ENCODE measurements around the gene SGTA.

Gene SGTA

DNA sequence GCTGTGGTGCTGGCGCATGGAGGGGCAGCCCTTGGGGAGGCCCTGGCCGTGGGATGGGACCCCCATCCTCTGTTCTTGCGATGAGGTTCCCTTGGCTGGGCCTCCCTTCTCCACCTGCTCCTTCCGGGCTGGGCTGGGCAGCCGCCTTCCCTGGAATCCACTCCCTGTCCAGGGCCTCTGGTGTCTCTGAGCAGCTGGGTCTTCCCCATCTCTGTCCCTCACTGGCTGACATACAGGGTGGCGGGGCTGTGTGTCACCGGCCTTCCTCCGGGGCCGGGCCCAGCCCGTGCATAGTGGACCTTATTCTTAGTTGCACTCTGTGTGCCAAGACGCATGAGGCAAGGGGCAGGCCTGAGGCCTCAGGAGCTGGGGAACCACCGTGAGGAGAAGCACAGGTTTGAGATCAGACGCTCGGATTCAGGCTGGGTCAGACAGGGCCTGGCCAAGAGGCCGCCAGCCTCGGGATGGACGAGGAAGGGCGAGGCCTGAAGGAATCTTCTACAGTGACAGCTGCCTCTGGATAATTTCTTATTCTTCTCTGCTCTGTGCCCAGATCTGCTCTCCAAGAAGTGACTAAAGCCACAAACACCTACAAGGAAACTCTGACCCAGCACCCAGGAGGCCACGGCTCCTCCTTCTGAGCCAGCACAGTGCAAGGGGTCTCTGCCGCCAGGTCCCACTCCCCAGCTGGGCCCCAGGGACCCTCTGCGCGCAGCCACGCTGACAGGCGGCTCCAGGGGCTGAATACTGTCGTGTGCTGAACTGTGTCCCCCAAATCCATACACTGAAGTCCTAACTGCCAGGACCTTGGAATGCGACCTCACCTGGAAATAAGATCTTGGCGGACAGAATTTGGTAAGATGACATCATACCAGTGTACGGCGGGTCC is 11.0 kb downstream of the SGTA start:
- DNase-seq (ENCODE audit: low read depth in 3 of 3): no peak

DNA sequence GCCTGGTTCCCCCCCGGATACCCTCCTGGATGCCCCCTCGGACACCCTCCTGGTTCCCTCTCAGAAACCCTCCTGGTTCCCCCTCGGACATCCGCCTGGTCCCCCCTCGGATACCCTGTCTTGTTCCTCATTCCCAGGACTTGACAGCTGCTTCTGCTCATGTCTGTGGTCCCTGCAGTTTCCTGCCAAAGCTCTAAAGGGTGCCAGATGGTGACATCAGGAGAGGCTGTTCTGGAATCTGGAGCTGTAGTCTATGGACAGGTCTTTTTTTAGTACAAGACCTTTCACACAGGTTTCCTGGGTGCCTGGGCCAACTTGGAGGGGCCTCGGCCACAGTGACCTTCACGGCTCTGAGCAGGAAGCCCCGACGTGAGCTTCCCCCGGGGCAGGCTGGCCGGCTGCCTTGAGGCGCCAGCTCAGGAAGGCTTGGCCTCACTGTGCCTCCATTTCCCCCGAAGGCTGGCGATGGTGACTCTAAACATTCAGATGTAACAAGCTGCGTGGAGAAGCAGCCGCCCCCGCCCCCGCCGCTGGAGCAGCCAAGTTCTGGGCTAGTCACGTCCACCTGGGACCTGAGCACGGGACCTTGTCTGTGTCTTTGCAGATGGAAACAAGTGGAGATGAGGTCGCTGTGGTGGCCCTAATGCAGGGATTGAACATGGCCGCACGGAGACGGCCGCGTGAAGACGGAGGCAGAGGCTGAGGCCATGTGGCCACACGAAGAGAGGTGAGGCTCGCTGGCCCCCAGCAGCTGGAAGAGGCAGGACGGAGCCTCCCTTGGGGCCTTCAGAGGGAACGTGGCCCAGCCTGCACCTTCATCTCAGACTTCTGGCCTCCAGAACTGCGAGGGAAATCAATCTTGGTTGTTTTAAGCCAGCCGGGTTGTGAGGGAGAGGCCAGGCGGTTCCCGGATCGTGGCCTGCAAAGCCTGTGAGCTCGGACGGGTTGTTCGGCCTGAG is 12.7 kb downstream of the SGTA start:
- DNase-seq (ENCODE audit: low read depth in 3 of 3): no peak

GRCh38 chr19:2769218-2769617 is 13.9 kb downstream of the SGTA start:
- DNase-seq (ENCODE audit: low read depth in 3 of 3): no peak

GRCh38 chr19:2768365-2769132 is 14.5 kb downstream of the SGTA start:
- DNase-seq (ENCODE audit: low read depth in 3 of 3): no peak

DNA sequence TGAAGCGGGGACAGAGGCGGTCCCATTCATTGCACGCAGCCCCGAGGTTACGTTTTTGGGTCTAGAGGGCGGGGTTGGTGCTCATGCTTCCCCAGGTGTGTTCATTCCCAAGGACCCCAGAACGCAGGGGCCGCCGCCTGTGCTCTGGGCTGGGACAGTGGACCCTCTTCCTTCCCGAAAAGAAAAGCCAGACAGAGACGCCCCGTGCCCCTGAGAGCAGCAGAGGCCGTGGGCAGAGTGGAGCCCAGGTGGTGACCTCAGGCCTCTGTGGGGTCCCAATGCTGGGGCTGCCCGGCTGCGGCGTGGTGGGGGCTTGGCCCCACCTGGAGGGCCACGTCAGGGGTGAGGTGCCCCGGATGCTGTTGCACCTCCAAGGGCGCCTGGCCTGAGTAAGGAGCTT is 15.4 kb downstream of the SGTA start:
- DNase-seq (ENCODE audit: low read depth in 3 of 3): no peak

GRCh38 chr19:2766594-2767372 is 16.3 kb downstream of the SGTA start:
- DNase-seq (ENCODE audit: low read depth in 3 of 3): no peak

- DNase-seq (ENCODE audit: low read depth in 3 of 3): no peak
Measured at GRCh38 chr19:2765376-2765775, 17.7 kb downstream of the SGTA start.

DNA sequence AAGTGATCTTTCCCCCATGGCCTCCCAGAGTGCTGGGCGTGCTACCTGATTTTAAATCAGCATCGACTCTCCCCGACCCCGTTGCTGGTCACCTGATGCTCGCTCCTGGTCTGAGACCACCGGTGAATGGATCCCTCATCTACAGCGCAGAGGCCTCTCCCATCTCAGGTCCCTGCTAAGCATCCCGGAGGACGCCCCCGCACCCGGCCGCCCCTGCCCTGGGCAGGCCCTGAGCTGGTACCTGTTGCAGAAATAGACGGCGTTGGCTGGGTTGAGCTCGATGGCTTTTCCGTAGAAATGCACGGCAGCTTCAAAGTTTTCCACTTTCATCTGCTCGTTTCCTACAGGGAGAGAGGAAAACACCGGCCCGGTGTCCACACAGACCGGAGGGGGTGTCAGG is 18.1 kb downstream of the SGTA start:
- no peak for DNase-seq (ENCODE audit: low read depth in 3 of 3)

DNA sequence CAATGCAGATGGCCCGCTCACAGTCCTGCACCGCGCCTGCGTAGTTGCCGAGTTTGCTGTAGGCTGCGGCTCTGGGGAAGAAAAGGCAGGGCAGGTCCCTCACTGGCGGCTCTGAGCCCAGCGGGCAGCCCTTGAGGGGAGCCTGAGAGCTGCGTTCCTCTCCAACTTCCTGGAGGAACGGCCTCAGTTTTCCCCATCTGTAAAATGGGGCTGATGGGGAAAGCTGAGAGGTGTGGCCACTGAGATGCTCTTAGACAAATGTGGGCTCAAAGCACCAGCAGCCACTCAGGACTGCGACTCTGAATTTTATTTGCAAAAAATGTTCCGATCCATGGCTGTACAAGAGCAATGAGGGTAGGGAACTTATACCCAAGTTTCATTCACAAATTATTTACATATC is 19.4 kb downstream of the SGTA start:
- DNase-seq (ENCODE audit: low read depth in 3 of 3): no peak

GRCh38 chr19:2762783-2763496 is 20.1 kb downstream of the SGTA start:
- no peak for DNase-seq (ENCODE audit: low read depth in 3 of 3)

DNA sequence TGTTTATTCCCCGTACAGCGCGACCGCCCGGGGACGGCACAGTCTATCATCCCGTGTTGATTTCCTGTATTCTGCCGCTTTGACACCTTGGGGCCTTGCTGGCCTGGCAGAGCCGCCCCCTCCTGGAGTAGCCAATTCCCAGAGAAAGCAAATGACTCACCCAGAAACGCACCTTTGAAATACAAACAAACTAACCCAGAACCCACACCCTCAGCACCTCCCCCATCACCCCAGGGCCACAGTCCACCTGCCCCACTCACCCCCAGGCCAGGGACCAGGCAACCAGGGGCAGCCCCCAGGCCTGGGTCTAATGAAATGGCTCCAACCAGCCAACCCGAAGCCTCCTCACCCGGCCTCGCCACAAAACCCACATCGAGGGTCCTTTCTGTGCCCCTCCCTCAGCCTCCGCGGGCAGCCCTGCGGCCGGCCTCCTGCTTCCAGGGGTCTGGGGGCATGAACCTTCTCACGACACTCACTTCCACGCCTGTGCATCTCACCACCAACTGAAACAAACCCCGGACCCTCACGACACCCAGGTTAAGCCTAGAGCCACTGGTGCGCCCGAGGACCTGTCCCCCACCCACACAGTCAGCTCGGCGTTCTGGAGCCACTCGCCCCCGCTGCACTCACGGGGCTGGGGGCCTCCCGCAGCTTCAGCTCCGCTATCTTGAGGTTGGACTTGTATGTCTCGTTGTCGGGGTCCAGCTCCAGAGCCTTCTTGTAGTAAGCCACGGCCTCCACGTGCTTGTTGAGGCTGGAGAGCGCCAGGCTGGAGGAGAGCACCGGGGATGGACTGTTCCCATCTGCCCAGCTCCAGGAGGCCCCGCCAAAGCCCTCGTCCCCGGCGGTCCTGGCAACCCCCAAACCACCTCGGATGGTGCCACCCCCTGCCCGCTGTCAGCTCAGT is 20.9 kb downstream of the SGTA start:
- no peak for DNase-seq (ENCODE audit: low read depth in 3 of 3)

DNA sequence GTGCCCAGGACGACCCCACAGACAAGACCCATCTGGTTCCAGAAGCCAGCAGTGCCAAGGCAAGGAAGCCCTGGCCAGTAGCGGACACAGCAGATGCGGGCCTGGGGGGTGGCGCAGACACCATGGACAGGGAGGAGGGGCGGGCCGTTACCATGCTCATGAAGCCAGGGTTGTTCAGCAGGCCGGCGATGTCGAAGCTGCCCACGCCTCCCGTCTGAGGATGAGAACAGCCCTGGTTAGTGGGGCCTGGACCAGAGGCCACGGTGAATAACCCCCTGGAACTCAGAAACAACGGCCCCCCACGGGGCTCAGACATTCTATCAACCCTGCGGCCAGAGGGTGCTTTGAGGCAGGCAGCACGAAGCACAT is 21.8 kb downstream of the SGTA start:
- DNase-seq (ENCODE audit: low read depth in 3 of 3): no peak

GRCh38 chr19:2759965-2760364 is 23.1 kb downstream of the SGTA start:
- no peak for DNase-seq (ENCODE audit: low read depth in 3 of 3)

GRCh38 chr19:2759362-2759761 is 23.7 kb downstream of the SGTA start:
- no peak for DNase-seq (ENCODE audit: low read depth in 3 of 3)

DNA sequence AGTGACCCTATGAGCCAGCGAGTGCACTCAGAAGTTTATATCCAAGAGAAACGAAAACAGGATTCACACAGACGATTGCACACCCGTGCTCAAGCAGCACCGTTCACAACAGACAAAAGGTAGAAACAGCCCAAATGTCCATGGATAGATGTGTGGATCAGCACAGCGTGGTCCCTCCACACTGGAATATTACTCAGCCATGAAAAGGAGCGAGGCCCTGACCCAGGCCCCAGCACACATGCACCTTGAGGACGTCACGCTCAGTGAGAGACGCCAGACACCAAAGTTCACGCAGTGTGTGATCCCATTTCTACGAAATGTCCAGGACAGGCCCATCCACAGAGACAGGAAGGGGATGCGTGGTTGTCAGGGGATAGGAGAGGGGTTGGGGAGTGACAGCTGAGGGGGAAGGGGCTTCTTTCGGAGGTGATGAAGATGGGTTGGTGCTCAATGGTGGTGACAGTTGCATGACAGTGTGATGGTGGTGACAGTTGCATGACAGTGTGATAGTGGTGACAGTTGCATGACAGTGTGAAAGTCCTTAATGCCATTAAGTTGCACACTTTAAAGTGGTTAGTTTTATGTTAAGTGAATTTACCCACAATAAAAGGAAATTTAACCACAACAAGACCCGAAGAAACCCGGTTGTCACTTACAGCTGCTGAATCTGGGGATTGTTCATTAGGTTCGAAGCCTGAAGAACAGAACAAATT is 24.3 kb downstream of the SGTA start:
- no peak for DNase-seq (ENCODE audit: low read depth in 3 of 3)

DNA sequence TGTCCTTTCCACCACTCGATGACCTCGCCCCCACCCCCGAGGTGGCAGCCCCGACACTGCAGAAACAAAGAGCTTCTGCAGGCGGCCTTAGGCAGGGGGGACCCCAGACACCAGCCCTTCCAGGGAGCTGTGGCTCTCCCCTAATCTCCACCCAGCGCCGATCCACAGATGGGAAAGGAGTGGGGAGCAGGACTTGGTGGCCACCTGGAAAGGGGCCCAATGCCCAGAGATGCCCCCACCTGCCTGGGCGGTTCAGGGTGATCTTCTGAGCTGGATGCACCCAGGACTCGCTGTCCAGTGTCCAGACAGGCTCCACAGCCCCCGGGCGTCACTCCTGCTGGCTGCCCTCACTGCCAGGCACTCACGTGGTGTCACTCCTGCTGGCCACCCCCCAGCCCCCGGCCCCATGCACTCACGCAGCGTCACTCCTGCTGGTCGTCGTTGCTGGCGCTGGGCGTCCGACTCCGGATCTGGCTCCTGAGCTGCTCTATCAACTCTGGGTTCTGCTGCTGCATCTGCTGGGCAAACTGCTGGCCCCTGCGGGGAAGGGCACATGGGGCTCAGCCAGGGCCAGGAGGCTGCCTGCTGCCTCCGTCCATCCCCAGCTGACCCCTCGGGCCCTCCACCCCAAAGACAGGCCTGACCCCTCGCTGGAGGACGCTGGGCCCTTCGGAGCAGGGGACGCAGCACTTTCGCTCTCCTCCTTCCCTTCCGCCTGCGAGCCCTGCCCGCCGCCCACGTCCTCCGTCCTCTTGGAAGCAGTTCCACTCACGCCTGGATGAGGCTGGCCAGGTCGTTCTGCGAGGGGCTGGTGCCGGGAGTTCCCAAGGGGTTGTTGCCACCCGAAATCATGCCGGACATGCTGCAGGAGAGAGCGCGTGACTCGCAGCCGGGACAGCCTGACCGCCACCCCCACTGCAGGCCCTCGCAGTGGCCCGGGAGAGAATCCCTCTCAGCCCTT is 25.9 kb downstream of the SGTA start:
- no peak for DNase-seq (ENCODE audit: low read depth in 3 of 3)

DNA sequence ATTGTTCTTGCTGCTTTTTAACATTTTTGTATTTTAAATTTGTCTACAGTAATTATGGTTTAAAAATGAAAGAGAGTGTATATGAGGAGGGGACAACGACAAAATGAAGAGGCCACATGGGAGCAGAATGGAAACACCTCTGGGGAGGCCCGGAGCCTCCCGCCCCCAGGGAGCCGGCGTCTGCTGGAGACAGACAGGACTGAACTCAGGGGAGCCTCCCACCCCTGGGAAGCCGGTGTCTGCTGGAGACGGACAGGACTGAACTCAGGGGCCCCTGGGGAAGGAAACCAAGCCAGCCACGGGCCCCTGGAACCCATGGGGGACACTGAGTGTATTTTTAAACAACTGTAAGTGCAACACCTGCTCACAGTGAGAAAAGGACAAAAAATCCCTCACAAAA is 26.6 kb downstream of the SGTA start:
- no peak for DNase-seq (ENCODE audit: low read depth in 3 of 3)

DNA sequence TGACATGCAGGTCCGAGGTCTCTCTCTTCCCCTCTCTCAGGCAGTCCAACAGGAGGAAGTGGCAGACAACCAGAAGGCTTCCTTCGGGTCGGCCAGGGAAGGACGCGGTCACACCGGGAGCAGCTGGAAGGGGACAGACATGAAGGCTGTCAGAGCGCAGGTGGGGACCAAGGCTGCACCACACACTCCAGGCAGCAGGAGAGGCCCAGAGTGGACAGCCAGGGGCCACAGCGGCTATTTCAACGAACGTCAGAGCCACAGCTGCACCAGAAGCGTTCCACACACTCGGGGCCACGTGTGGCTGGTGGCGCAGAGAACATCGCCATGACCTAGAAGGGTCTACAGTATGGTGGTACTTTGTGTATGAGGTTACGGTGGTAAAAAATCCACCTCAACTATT is 27.3 kb downstream of the SGTA start:
- DNase-seq (ENCODE audit: low read depth in 3 of 3): no peak
